Neural cell (in vitro differentiated cells): Measurements from ENCODE around the gene HIF1A. TPM values are rescaled to one million over a fixed set of nuclear protein-coding genes. Genes with fewer than 3 reads are reported as not detected.

Experiments used
- H2AFZ ChIP-seq: fragments of 200-600, 300-800 bp; sonication (generic), shearing (Covaris generic); 2 replicates; pipeline ENCODE4 v1.6.0; 2014; ENCODE audit warnings: low read depth, mild to moderate bottlenecking, antibody characterized with exemption, low read length, moderate library complexity
- H3F3A ChIP-seq: fragments of 200-600 bp; shearing (Covaris generic); 2 replicates; pipeline ENCODE4 v1.6.1; 2016; ENCODE audit warnings: mild to moderate bottlenecking, moderate library complexity, mixed read lengths, antibody characterized with exemption, low read length; ENCODE audit not compliant: insufficient read depth, poor library complexity, severe bottlenecking
- H3K27ac ChIP-seq: fragments of 200-600, 300-800 bp; sonication (generic), shearing (Covaris generic); 2 replicates; pipeline ENCODE4 v1.5.1; 2014; ENCODE audit warnings: mild to moderate bottlenecking, low read length, moderate library complexity
- H3K27me3 ChIP-seq: fragments of 300-800, 200-600 bp; sonication (generic), shearing (Covaris generic); 2 replicates; pipeline ENCODE4 v1.6.0; 2014; ENCODE audit warnings: mild to moderate bottlenecking, low read depth, low read length, moderate library complexity; ENCODE audit not compliant: insufficient read depth
- H3K36me3 ChIP-seq: fragments of 300-800, 200-600 bp; sonication (generic), shearing (Covaris generic); 2 replicates; pipeline ENCODE4 v1.5.1; 2014; ENCODE audit warnings: mild to moderate bottlenecking, antibody characterized with exemption, low read length, moderate library complexity; ENCODE audit not compliant: insufficient read depth
- H3K4me2 ChIP-seq: fragments of 300-800, 200-600 bp; sonication (generic), shearing (Covaris generic); 2 replicates; pipeline ENCODE4 v1.6.0; 2014; ENCODE audit warnings: mild to moderate bottlenecking, low read length
- H3K4me3 ChIP-seq: fragments of 300-800, 200-600 bp; sonication (generic), shearing (Covaris generic); 2 replicates; pipeline ENCODE4 v1.5.1; 2014; ENCODE audit warnings: mild to moderate bottlenecking, low read length, moderate library complexity
- H3K79me2 ChIP-seq: fragments of 200-600 bp; shearing (Covaris generic); replicated peaks from 2 replicates; pipeline ENCODE4 v1.6.0; 2014; ENCODE audit warnings: mild to moderate bottlenecking, low read length, moderate library complexity; ENCODE audit not compliant: insufficient read depth
- H3K9ac ChIP-seq: fragments of 300-800, 200-600 bp; sonication (generic), shearing (Covaris generic); 2 replicates; pipeline ENCODE4 v1.6.1; 2016; ENCODE audit warnings: mild to moderate bottlenecking, low read length, mixed read lengths
- H3K9me2 ChIP-seq: fragments of 200-600 bp; shearing (Covaris generic); 2 replicates; pipeline ENCODE4 v1.6.1; 2016; ENCODE audit warnings: mild to moderate bottlenecking, low read length, mixed read lengths; ENCODE audit not compliant: insufficient read depth
- H3K9me3 ChIP-seq: fragments of 200-600, 300-800 bp; sonication (generic), shearing (Covaris generic); 2 replicates; pipeline ENCODE4 v1.6.1; 2016; ENCODE audit warnings: mild to moderate bottlenecking, mixed run types, low read length, moderate library complexity, mixed read lengths
- H4K20me1 ChIP-seq: fragments of 200-600 bp; shearing (Covaris generic); 2 replicates; pipeline ENCODE4 v1.6.1; 2016; ENCODE audit warnings: mild to moderate bottlenecking, mixed run types; ENCODE audit not compliant: insufficient read depth
- CTCF ChIP-seq: fragments of 450-650 bp; IDR thresholded peaks from 2 replicates; pipeline ENCODE4 v1.5.1; 2014; ENCODE audit warnings: antibody characterized with exemption, mild to moderate bottlenecking, moderate library complexity; ENCODE audit not compliant: poor library complexity, severe bottlenecking
- EP300 ChIP-seq: fragments of 450-650 bp; conservative IDR thresholded peaks from 2 replicates; pipeline ENCODE4 v1.6.1; 2014; ENCODE audit warnings: antibody characterized with exemption, mild to moderate bottlenecking, moderate library complexity; ENCODE audit not compliant: poor library complexity, severe bottlenecking
- EZH2 ChIP-seq: fragments of 200-600, 300-800 bp; shearing (Covaris generic), sonication (generic); IDR thresholded peaks from 2 replicates; pipeline ENCODE4 v1.6.1; 2014; ENCODE audit warnings: antibody characterized with exemption, low read length, borderline replicate concordance, mild to moderate bottlenecking; ENCODE audit not compliant: insufficient read depth, poor library complexity, severe bottlenecking
- MXI1 ChIP-seq: fragments of 450-650 bp; conservative IDR thresholded peaks from 2 replicates; pipeline ENCODE4 v1.6.1; 2014; ENCODE audit warnings: antibody characterized with exemption, mild to moderate bottlenecking; ENCODE audit not compliant: poor library complexity, severe bottlenecking
- POLR2AphosphoS5 ChIP-seq: IDR thresholded peaks from 2 replicates; pipeline ENCODE4 v1.6.1; 2012
- RAD21 ChIP-seq: fragments of 450-650 bp; conservative IDR thresholded peaks from 2 replicates; pipeline ENCODE4 v1.6.1; 2014; ENCODE audit warnings: antibody characterized with exemption, mild to moderate bottlenecking, moderate library complexity
- REST ChIP-seq: IDR thresholded peaks from 2 replicates; pipeline ENCODE4 v1.6.1; 2012; ENCODE audit warnings: borderline replicate concordance
- SMC3 ChIP-seq: fragments of 450-650 bp; conservative IDR thresholded peaks from 2 replicates; pipeline ENCODE4 v1.6.1; 2014; ENCODE audit warnings: antibody characterized with exemption, mild to moderate bottlenecking, moderate library complexity; ENCODE audit not compliant: poor library complexity
- TAF1 ChIP-seq: IDR thresholded peaks from 2 replicates; pipeline ENCODE4 v1.6.1; 2012; ENCODE audit warnings: low read depth
- polyA plus RNA-seq: library from polyadenylated mRNA; depleted of rRNA; stranded (reverse); fragments of >200 nt; gene quantifications from 2 replicates; pipeline ENCODE4 v1.2.3, GENCODE V29; 2014

HIF1A gene
- polyA plus RNA-seq, 1 donor from 2014 or later = 75.0 TPM

DNA sequence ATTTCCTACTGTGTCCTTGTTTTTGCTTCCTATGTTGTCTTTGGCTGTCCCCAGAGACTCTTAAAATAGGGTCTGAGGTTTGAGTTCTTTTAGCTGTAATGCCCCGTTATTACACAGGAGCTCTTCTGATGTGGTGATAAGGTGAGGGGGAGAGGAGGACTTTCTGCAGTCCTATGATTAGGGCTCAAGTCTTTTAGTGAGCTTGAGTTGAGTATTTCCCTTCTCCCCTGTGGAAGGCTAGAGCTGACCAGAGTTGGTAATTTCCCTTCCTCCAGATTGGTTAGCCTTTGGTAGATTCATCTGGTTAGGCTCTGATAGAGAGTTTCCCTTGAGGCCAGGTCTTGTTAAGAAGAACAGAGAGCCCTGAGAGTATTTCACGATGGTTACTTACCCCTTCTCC, 4.3 kb upstream of the HIF1A start:
- H3K27me3 ChIP-seq = no peaks in the 10 kb centered on the region
- TF ChIP-seq EP300 = no peak
- TF ChIP-seq RAD21 = no peak
- H2AFZ ChIP-seq = no peak overlapping the region
- no peaks in the 10 kb centered on the region for H3K36me3 ChIP-seq
- H4K20me1 ChIP-seq = no peaks in the 10 kb centered on the region
- no peaks in the 10 kb centered on the region for H3K9me3 ChIP-seq
- no peak overlapping the region for H3K4me2 ChIP-seq
- no peak overlapping the region for H3K9ac ChIP-seq
- H3K9me2 ChIP-seq = no peaks in the 10 kb centered on the region
- no peak overlapping the region for H3K27ac ChIP-seq
- no peaks in the 10 kb centered on the region for H3F3A ChIP-seq
- peaks cover 5% of the 10 kb centered on the region for H3K79me2 ChIP-seq
- H3K4me3 ChIP-seq = no peak overlapping the region

GRCh38 chr14:61691495-61691894, 3.8 kb upstream of the HIF1A start:
- no peaks in the 10 kb centered on the region for H3F3A ChIP-seq
- H3K9me3 ChIP-seq = no peaks in the 10 kb centered on the region
- no peak overlapping the region for H3K4me3 ChIP-seq
- H3K79me2 ChIP-seq = peaks cover 10% of the 10 kb centered on the region
- no peak overlapping the region for H2AFZ ChIP-seq
- H3K9me2 ChIP-seq = no peaks in the 10 kb centered on the region
- H3K4me2 ChIP-seq = no peak overlapping the region
- H3K27ac ChIP-seq = no peak overlapping the region
- H4K20me1 ChIP-seq = no peaks in the 10 kb centered on the region
- H3K27me3 ChIP-seq = no peaks in the 10 kb centered on the region
- TF ChIP-seq EZH2 (no peak), REST (no peak), EP300 (no peak), POLR2AphosphoS5 (no peak), RAD21 (no peak), SMC3 (no peak), TAF1 (no peak), CTCF (no peak)
- no peaks in the 10 kb centered on the region for H3K36me3 ChIP-seq
- H3K9ac ChIP-seq = no peak overlapping the region

DNA sequence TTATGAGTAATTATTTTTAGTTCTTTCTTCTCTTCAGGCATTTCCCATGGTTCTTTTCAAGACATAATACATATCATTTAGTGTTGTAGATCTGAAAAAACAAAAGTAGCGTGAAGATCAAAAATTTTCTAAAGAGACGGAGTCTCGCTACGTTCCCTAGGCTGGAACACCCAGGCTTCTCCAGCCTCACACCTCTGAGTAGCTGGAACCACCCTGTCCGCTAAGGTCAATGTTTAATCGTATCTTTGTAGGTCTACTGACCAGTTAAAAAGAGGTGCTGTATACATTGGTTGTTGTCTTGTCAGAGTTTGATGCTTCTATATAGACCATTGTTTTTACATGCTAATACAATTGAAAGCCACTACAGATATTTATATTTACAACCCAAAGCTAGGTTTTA, 1.3 kb upstream of the HIF1A start:
- Histone ChIP-seq H3K9me3 (no peaks in the 10 kb centered on the region), H3K27ac (no peak overlapping the region), H3K27me3 (no peaks in the 10 kb centered on the region), H3F3A (no peaks in the 10 kb centered on the region), H3K36me3 (no peaks in the 10 kb centered on the region), H3K9ac (no peak overlapping the region), H3K79me2 (peaks cover 35% of the 10 kb centered on the region), H3K9me2 (no peaks in the 10 kb centered on the region), H3K4me2 (no peak overlapping the region), H4K20me1 (peaks cover 5% of the 10 kb centered on the region), H2AFZ (no peak overlapping the region), H3K4me3 (no peak overlapping the region)
- no peak for TF ChIP-seq SMC3
- no peak for TF ChIP-seq RAD21
- TF ChIP-seq REST = no peak
- no peak for TF ChIP-seq POLR2AphosphoS5
- TF ChIP-seq EZH2 = no peak
- TF ChIP-seq TAF1 = no peak
- no peak for TF ChIP-seq CTCF
- no peak for TF ChIP-seq MXI1
- no peak for TF ChIP-seq EP300
